Activated naive CD8-positive, alpha-beta T cell treated with anti-CD3 and anti-CD28 coated beads for 36 hours (primary cell): ENCODE results near the gene PEX14. TPM values are rescaled to one million over a fixed set of nuclear protein-coding genes. Genes with fewer than 3 reads are reported as not detected.

Experiments
- DNase-seq: peaks from one replicate; pipeline ENCODE4 v3.0.0; 2021
- H3K27ac Mint-ChIP-seq: one replicate; pipeline ENCODE4 v1.8.0; 2022; ENCODE audit warnings: mild to moderate bottlenecking, moderate library complexity, mixed read lengths
- H3K27me3 Mint-ChIP-seq: one replicate; pipeline ENCODE4 v1.8.0; 2022; ENCODE audit warnings: mild to moderate bottlenecking, mixed read lengths
- H3K36me3 Mint-ChIP-seq: one replicate; pipeline ENCODE4 v1.8.0; 2021; ENCODE audit warnings: mild to moderate bottlenecking, mixed read lengths
- H3K4me1 Mint-ChIP-seq: one replicate; pipeline ENCODE4 v1.8.0; 2021; ENCODE audit warnings: mixed read lengths
- H3K4me3 Mint-ChIP-seq: one replicate; pipeline ENCODE4 v1.8.0; 2022; ENCODE audit warnings: mild to moderate bottlenecking, moderate library complexity, mixed read lengths
- H3K9me3 Mint-ChIP-seq: one replicate; pipeline ENCODE4 v1.8.0; 2022; ENCODE audit warnings: mixed read lengths
- total RNA-seq, 2 experiments: library from RNA; stranded (reverse); gene quantifications; one replicate each; pipeline ENCODE4 v1.2.3, GENCODE V29; 2021

Gene PEX14
- total RNA-seq, 2 experiments from 2014 or later, result 19.1 to 19.6 TPM

DNA sequence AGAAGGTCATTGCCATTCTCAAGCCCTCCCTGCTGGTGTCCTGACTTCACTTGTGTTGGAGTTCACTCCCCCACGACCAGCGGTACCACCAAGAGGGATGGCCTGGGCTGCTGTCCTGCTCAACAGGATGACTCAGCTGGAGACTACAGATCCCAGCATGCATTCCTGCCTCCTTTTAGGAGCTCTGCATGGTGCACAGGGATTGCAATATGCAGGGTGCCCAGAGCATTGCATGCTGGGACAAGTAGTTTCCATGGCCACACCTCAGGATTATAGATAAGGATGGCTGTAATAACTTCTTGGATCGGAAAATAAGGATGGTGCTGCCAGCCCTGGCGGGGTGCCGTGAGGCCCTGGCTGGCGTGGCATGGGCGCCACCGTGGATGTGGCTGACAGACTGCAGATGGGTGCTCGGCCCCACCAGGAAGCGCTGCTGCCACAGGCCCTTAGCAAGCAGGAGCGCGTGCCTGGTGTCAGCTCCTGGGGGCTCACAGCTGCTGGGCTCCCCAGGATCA, 171.7 kb downstream of the PEX14 start:
- Mint-ChIP-seq H3K27me3 (no peaks in the 10 kb centered on the region), H3K4me3 (no peak overlapping the region), H3K9me3 (no peaks in the 10 kb centered on the region), H3K4me1 (no peaks in the 10 kb centered on the region), H3K36me3 (no peaks in the 10 kb centered on the region), H3K27ac (no peak overlapping the region)
- no peak for DNase-seq

DNA sequence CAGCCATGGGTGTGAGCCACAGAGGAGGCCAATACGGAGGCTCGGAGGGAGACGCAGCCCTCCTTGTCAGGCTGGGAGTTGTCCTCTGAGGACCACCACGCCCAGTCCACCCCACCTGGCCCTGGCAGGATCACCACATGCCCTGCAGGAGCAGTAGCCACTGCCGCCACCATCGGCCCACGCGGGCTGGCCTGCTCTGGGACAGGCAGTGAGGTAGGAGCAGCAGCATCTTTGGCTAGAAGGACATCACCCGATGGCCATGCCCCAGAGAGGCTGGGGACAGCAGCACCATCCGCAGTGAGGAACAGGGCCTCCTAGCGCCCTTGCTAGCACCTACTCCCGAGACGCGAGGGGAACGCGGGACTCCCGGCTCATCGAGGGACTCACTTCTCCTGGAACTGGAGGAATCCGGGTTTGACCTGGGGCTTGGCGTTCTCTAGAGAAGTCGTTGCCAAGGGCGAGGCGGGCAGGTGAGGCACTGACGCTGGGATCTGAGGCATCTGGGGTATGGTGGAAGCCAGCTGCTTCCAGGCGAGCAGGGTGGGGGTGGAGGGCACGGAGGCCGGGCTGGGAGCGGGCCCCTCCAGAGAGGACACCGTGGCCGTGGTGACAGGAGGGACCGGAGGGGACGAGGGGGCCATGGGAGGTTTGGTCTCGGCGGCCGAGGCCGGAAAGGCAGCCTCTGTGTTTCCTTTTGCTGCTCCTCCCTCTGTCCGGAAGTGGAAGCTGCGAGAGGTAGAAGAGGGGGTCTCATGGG, 172.8 kb downstream of the PEX14 start:
- no peaks in the 10 kb centered on the region for H3K4me1 Mint-ChIP-seq
- H3K9me3 Mint-ChIP-seq, result no peaks in the 10 kb centered on the region
- H3K27ac Mint-ChIP-seq, result no peak overlapping the region
- no peak for DNase-seq
- no peak overlapping the region for H3K4me3 Mint-ChIP-seq
- H3K27me3 Mint-ChIP-seq, result no peaks in the 10 kb centered on the region
- no peaks in the 10 kb centered on the region for H3K36me3 Mint-ChIP-seq

DNA sequence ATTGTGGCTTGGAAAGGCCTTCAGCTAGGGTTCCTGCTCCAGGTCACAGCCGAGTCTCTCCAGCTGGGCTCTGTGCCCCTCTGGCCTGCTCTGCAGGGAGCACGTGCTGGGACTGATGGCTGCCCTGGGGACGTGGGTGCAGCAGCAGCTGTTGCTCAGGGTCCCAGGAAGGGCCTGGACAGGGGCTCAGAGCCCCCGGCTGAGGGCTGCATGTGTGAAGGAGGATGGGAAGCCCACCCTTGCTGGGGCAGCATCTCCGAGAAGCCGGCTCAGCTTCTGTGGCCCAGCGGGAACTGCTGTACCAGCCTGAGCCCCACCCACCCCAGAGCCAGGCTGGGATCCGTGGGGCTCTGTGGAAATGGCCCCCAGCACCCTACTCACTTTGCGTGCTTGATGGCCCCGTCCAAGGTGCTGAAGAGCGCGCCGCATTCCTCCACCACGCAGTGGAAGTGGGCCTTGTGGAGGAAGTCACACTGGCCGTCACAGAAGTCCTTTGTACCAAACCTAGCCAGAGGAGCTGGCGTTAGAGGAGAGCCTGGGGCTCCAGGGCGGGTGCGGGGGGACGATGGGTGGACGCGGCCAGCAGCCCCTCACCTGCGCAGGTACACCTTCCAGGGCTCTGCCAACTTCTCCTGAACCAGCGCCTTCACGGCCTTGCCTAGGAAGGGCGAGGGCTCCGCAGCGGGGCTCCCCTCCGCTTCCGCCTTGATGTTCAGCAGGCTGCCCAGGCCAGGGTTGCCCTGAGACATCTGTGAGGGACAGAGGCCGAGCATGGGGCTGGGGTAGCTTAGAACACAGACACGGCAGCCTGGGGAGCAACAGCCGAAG, 174.2 kb downstream of the PEX14 start:
- no peak overlapping the region for H3K4me3 Mint-ChIP-seq
- H3K27me3 Mint-ChIP-seq, result no peaks in the 10 kb centered on the region
- H3K4me1 Mint-ChIP-seq, result no peaks in the 10 kb centered on the region
- no peaks in the 10 kb centered on the region for H3K36me3 Mint-ChIP-seq
- H3K27ac Mint-ChIP-seq, result no peak overlapping the region
- H3K9me3 Mint-ChIP-seq, result no peaks in the 10 kb centered on the region
- DNase-seq, result no peak

- no peak overlapping the region for H3K4me3 Mint-ChIP-seq
- H3K4me1 Mint-ChIP-seq, result no peaks in the 10 kb centered on the region
Measured at GRCh38 chr1:10649517-10650201, 174.9 kb downstream of the PEX14 start.

DNA sequence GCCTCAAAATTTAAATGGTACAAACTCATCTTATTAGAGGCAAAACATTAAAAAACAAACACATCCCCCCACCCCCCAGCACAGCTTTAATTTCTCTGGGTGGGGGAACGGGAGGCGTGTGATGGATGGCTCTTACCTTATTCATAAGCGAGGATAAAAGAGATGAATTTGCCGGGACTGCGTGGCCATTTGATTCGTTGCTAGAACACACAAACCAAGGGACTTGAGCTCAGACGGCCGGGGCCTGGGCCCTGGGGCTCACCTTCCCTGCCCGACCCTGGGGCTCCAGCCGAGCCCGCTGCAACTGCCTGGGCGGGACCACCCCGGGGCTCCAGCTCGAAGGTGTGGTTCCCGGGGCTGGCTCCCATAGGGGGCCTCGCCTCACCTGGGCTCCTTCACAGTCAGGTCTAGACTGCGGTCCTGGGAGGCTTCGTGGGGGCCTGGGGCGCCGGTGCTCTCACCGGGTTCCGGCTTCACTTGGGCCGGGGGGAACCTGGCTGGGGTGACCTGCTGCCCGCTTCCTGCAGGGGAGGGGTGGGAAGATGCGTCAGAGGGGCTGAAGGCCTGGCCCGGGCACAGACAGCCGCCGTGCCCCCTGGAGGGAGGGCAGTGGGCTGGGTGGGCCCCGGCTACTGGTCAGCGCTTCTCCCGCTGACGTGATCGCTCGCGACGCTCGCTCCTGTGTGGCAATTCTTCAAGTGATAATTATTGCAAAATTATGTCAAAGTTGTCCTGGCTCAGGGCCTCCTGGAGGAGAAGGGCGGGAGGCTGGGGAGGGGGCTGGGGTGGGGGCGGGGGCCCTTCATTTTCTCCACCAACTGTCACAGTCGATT, 176.0 kb downstream of the PEX14 start:
- H3K9me3 Mint-ChIP-seq, result no peaks in the 10 kb centered on the region
- H3K4me1 Mint-ChIP-seq, result no peaks in the 10 kb centered on the region
- no peak overlapping the region for H3K27ac Mint-ChIP-seq
- H3K36me3 Mint-ChIP-seq, result no peaks in the 10 kb centered on the region
- no peak overlapping the region for H3K4me3 Mint-ChIP-seq
- H3K27me3 Mint-ChIP-seq, result no peaks in the 10 kb centered on the region
- no peak for DNase-seq

More at GRCh38 chr1:10649517-10650201, 174.9 kb downstream of the PEX14 start:
- Mint-ChIP-seq H3K36me3 (no peaks in the 10 kb centered on the region), H3K27ac (no peak overlapping the region), H3K27me3 (no peaks in the 10 kb centered on the region), H3K9me3 (no peaks in the 10 kb centered on the region)
- DNase-seq, result no peak

GRCh38 chr1:10651389-10651766, 176.6 kb downstream of the PEX14 start:
- H3K4me3 Mint-ChIP-seq, result no peak overlapping the region
- no peaks in the 10 kb centered on the region for H3K27me3 Mint-ChIP-seq
- H3K4me1 Mint-ChIP-seq, result no peaks in the 10 kb centered on the region
- DNase-seq, result no peak
- no peaks in the 10 kb centered on the region for H3K9me3 Mint-ChIP-seq
- no peak overlapping the region for H3K27ac Mint-ChIP-seq
- no peaks in the 10 kb centered on the region for H3K36me3 Mint-ChIP-seq

DNA sequence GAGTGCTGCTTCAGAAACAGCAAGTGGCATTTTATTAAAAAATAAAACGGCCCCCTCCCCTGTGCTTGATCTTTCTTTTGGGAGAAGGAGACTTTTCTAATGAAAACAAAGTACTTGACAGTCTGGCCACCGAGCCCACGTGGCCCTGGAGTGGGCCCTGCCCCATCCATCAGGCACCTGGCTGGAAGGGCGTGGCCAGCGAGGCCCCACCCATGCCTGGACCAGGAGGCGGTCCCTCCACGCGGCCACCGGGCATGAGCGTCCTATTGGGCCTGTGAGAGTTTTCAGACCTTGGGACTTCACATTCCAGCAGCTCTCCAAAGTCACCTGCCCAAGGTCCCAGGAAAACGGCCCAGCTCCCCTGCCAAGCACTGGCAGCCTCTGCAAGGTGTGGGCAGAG, 177.0 kb downstream of the PEX14 start:
- H3K9me3 Mint-ChIP-seq, result no peaks in the 10 kb centered on the region
- no peak overlapping the region for H3K27ac Mint-ChIP-seq
- no peak overlapping the region for H3K4me3 Mint-ChIP-seq
- H3K4me1 Mint-ChIP-seq, result no peaks in the 10 kb centered on the region
- no peaks in the 10 kb centered on the region for H3K36me3 Mint-ChIP-seq
- DNase-seq, result no peak
- H3K27me3 Mint-ChIP-seq, result no peaks in the 10 kb centered on the region

- no peaks in the 10 kb centered on the region for H3K4me1 Mint-ChIP-seq
- H3K36me3 Mint-ChIP-seq, result no peaks in the 10 kb centered on the region
- no peak for DNase-seq
- H3K27ac Mint-ChIP-seq, result no peak overlapping the region
- no peaks in the 10 kb centered on the region for H3K27me3 Mint-ChIP-seq
- H3K4me3 Mint-ChIP-seq, result no peak overlapping the region
- H3K9me3 Mint-ChIP-seq, result no peaks in the 10 kb centered on the region
Measured at GRCh38 chr1:10652626-10653025, 177.9 kb downstream of the PEX14 start.

DNA sequence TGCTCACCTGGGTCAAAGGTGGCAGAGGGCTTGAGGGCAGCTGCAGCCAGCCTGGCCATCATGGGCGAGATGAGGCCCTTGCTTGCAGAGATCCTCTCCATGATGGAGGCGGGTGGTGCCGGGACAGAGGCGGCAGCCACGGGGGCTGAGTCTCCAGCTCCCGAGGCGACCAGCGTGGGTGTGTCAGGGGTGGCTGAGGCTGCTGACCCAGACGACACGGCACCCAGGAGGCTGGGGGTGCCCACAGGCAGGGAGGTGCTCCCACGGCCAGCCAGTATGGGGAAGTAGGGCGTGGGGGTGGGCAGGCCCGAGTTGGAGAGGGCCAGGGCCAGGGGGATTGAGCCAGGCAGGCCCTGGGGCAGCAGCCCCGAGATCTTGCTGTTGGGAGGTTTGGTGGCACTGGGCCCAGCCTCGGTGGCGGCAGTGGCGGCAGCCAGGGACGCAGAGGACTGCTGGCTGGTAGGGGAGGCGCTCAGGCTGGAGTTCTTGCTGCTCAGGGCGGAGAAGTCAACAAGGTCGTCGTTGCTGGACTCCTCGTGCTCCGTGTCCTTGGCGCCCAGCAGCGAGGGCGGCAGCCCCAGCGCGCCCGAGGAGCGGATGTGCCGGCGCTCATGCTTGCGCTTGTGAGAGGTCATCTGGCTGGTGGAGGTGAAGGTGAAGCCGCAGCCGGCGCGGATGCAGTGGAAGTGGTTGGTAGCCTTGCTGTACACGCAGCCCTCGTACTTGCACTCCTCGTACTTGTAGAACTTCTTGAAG, 178.8 kb downstream of the PEX14 start:
- Mint-ChIP-seq H3K27me3 (no peaks in the 10 kb centered on the region), H3K9me3 (no peaks in the 10 kb centered on the region)
- no peak for DNase-seq

DNA sequence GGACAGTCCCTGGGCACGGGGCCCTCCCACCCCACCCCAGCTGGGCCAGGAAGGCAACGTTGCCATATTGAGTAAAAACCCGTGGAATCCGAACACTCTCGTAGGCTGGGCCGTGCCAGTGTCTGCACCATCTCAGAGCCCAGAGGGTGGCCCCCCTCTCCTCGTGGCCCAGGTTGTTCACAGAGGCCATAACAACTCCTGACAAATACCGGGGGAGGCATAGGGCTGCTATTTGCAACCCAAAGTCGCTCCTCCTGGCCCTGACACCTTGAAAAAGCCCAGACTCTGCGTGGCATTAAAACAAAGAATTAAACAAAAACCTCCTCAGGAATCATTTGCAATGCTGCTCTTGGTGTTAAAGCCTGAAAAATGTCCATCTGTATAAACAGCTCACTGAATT, 180.3 kb downstream of the PEX14 start:
- no peaks in the 10 kb centered on the region for H3K27me3 Mint-ChIP-seq
- no peak for DNase-seq
- no peaks in the 10 kb centered on the region for H3K9me3 Mint-ChIP-seq
- H3K27ac Mint-ChIP-seq, result no peak overlapping the region
- H3K4me1 Mint-ChIP-seq, result no peaks in the 10 kb centered on the region
- no peaks in the 10 kb centered on the region for H3K36me3 Mint-ChIP-seq
- H3K4me3 Mint-ChIP-seq, result no peak overlapping the region

More for the DNA sequence above, 178.8 kb downstream of the PEX14 start:
- Mint-ChIP-seq H3K4me3 (no peak overlapping the region), H3K36me3 (no peaks in the 10 kb centered on the region), H3K27ac (no peak overlapping the region), H3K4me1 (no peaks in the 10 kb centered on the region)

DNA sequence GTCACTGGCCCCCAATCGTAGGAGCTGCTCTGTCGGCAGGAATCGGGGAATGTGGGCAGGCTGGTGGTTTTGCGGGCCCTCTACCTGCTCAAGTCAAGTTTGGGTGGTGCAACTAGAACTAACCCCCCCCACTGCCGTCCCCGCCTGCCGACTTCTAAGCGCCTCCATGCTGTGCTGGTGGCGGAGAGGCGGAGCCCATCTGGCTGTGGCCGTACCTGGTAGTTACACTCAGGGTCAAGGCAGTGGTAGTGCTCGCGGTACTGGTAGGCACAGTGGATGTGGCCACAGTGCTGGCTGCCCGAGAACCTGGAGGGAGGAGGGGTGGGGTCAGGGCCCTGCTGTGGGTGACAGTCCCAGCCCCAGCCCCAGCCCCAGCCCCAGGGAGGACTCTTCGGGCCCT, 181.7 kb downstream of the PEX14 start:
- DNase-seq, result no peak
- Mint-ChIP-seq H3K4me1 (no peaks in the 10 kb centered on the region), H3K27me3 (no peaks in the 10 kb centered on the region), H3K27ac (no peak overlapping the region), H3K9me3 (no peaks in the 10 kb centered on the region), H3K36me3 (no peaks in the 10 kb centered on the region), H3K4me3 (no peak overlapping the region)

DNA sequence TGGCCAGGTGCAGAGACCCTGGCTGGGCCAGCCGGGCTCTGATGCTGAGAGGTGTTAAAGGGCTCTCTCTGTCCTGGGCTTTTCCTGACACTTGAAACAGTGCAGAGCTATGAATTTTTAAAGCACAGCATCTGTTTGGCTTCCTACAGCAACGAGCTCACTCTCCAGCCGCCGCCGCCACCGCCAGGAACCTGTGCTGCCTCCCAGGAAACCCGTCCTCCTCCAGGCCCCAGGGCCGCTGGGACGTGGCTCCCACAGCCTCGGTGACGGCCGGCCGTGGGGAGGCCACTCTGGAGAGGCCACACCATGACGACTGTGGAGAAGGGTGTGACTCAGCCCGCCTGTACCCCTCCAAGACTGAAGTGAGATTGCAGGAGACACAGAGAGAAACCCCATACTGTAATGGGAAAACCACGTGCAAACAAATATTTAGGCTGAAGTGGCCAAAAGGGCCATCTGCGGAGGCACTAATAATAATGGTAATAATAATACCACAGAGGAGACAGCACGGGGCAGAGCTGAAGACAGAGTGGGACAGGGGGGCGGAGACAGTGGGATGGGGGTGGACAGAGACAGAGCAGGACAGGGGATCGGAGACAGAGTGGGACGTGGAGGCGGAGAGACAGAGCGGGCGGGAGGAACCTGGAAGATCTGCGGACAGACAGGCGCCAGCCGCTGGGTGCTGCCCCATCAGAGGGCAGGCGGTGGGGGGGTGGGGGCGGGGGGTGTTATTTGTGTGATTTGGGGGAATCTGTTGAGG, 182.5 kb downstream of the PEX14 start:
- no peaks in the 10 kb centered on the region for H3K9me3 Mint-ChIP-seq
- no peak overlapping the region for H3K27ac Mint-ChIP-seq
- no peaks in the 10 kb centered on the region for H3K4me1 Mint-ChIP-seq
- H3K4me3 Mint-ChIP-seq, result no peak overlapping the region
- H3K36me3 Mint-ChIP-seq, result no peaks in the 10 kb centered on the region
- DNase-seq, result no peak
- H3K27me3 Mint-ChIP-seq, result no peaks in the 10 kb centered on the region

GRCh38 chr1:10658396-10659066, 183.8 kb downstream of the PEX14 start:
- Mint-ChIP-seq H3K36me3 (no peaks in the 10 kb centered on the region), H3K4me1 (no peaks in the 10 kb centered on the region), H3K4me3 (no peak overlapping the region), H3K27ac (no peak overlapping the region), H3K9me3 (no peaks in the 10 kb centered on the region), H3K27me3 (no peaks in the 10 kb centered on the region)
- DNase-seq, result no peak
